ENCODE results near the gene POLN. TPM values are rescaled to one million over a fixed set of nuclear protein-coding genes. Genes with fewer than 3 reads are reported as not detected.

POLN gene
- total and polyA plus RNA-seq, 8 donors, result 0.29 to 5.1 (median 1.4) TPM; not detected in 2

- intact Hi-C loops (cut with DNase I; ENCODE audit: low total_unique reads), result no loop called here
- Histone ChIP-seq H3K4me1 (no peaks in the 10 kb centered on the region), H3K4me3 (no peak overlapping the region), H3K9me3 (peaks cover 5 to 31% (median 26%) of the 10 kb centered on the region in 4 donors), H3K36me3 (no peaks in the 10 kb centered on the region), H3K27ac (no peak overlapping the region), H3K27me3 (no peaks in the 10 kb centered on the region)
- TF ChIP-seq CTCF (IDR thresholded peaks at IDR 0.05), result no peak
- TF ChIP-seq POLR2AphosphoS5 (IDR thresholded peaks at IDR 0.05), result no peak
- no peak for TF ChIP-seq EP300 (IDR thresholded peaks at IDR 0.05)
- WGBS, 5 donors, result 71 to 86% (median 83%) methylated on average over 3 to 4 of the region's 4 CpGs
- no peak for DNase-seq
Measured at GRCh38 chr4:2102045-2102883, 139.7 kb downstream of the POLN start.

- intact Hi-C loops (cut with DNase I; ENCODE audit: low total_unique reads), result no loop called here
- Histone ChIP-seq H3K27me3 (no peaks in the 10 kb centered on the region), H3K4me3 (no peak overlapping the region), H3K9me3 (peaks cover 5 to 38% (median 33%) of the 10 kb centered on the region in 4 donors), H3K4me1 (no peaks in the 10 kb centered on the region), H3K36me3 (no peaks in the 10 kb centered on the region), H3K27ac (no peak overlapping the region)
- no peak for DNase-seq
- TF ChIP-seq CTCF (IDR thresholded peaks at IDR 0.05) (no peak), POLR2AphosphoS5 (IDR thresholded peaks at IDR 0.05) (no peak), EP300 (IDR thresholded peaks at IDR 0.05) (no peak), POLR2A (IDR thresholded peaks at IDR 0.05) (no peak)
- WGBS, 5 donors, result 81 to 93% (median 90%) methylated on average over 6 to 7 of the region's 7 CpGs
Measured at GRCh38 chr4:2101346-2102044, 140.4 kb downstream of the POLN start.

GRCh38 chr4:2096073-2096609 is 145.8 kb downstream of the POLN start:
- H3K4me1 ChIP-seq, result no peaks in the 10 kb centered on the region
- TF ChIP-seq CTCF (IDR thresholded peaks at IDR 0.05), result no peak
- TF ChIP-seq EP300 (IDR thresholded peaks at IDR 0.05), result no peak
- no peak for TF ChIP-seq POLR2A (IDR thresholded peaks at IDR 0.05)
- no peak for TF ChIP-seq POLR2AphosphoS5 (IDR thresholded peaks at IDR 0.05)
- DNase-seq, result no peak
- H3K27ac ChIP-seq, result no peak overlapping the region
- H3K9me3 ChIP-seq, result peaks cover 0 to 18% (median 10%) of the 10 kb centered on the region in 4 donors
- H3K27me3 ChIP-seq, result no peaks in the 10 kb centered on the region
- 81 to 92% (median 86%) methylated on average over 5 to 7 of the region's 7 CpGs for WGBS, 5 donors
- H3K36me3 ChIP-seq, result no peaks in the 10 kb centered on the region
- intact Hi-C loops (cut with DNase I; ENCODE audit: low total_unique reads), result no loop called here
- no peak overlapping the region for H3K4me3 ChIP-seq

GRCh38 chr4:2095236-2096072 is 146.5 kb downstream of the POLN start:
- no peak overlapping the region for H3K27ac ChIP-seq
- DNase-seq, result no peak
- intact Hi-C loops (cut with DNase I; ENCODE audit: low total_unique reads), result no loop called here
- no peaks in the 10 kb centered on the region for H3K4me1 ChIP-seq
- H3K27me3 ChIP-seq, result no peaks in the 10 kb centered on the region
- TF ChIP-seq POLR2AphosphoS5 (IDR thresholded peaks at IDR 0.05), result no peak
- TF ChIP-seq CTCF (IDR thresholded peaks at IDR 0.05), result no peak
- no peak for TF ChIP-seq POLR2A (IDR thresholded peaks at IDR 0.05)
- TF ChIP-seq EP300 (IDR thresholded peaks at IDR 0.05), result no peak
- no peak overlapping the region for H3K4me3 ChIP-seq
- no peaks in the 10 kb centered on the region for H3K36me3 ChIP-seq
- WGBS, 5 donors, result 93 to 97% (median 96%) methylated on average over 12 to 16 of the region's 16 CpGs
- H3K9me3 ChIP-seq, result peaks cover 0 to 18% (median 10%) of the 10 kb centered on the region in 4 donors

All from stomach (tissue), 9 donors.